HEK293 (cell line): ENCODE data around the gene PIP5KL1.

ENCODE experiments used
- CTCF ChIP-seq: fragments of 450-650 bp; formaldehyde crosslinking; IDR thresholded peaks from 2 replicates; pipeline ENCODE4 v1.5.1; 2016; ENCODE audit warnings: missing biosample characterization, missing genetic modification characterization
- HOXA7 ChIP-seq: sonication (generic); formaldehyde crosslinking; IDR thresholded peaks from 2 replicates; pipeline ENCODE4 v1.8.1; 2022; ENCODE audit warnings: missing genetic modification reagents, borderline replicate concordance
- TCF7L2 ChIP-seq: IDR thresholded peaks from 2 replicates; pipeline ENCODE4 v1.6.1; 2011; ENCODE audit warnings: low read depth, mild to moderate bottlenecking, inconsistent platforms, low read length, moderate library complexity, borderline replicate concordance
- ZBTB44 ChIP-seq: fragments of 450-650 bp; IDR thresholded peaks from 2 replicates; pipeline ENCODE4 v1.5.1; 2018; ENCODE audit warnings: missing biosample characterization, mild to moderate bottlenecking, missing genetic modification characterization
- ZEB2 ChIP-seq: fragments of 450-650 bp; formaldehyde crosslinking; IDR thresholded peaks from 2 replicates; pipeline ENCODE4 v1.5.1; 2016; ENCODE audit warnings: missing biosample characterization, missing genetic modification characterization
- ZNF292 ChIP-seq: fragments of 450-650 bp; formaldehyde crosslinking; IDR thresholded peaks from 2 replicates; pipeline ENCODE4 v1.5.1; 2016; ENCODE audit warnings: low read depth, missing biosample characterization, missing genetic modification characterization, borderline replicate concordance
- ZNF335 ChIP-seq: fragments of 450-650 bp; formaldehyde crosslinking; conservative IDR thresholded peaks from 2 replicates; pipeline ENCODE4 v1.5.1; 2016; ENCODE audit warnings: missing biosample characterization, missing genetic modification characterization
- ZNF518A ChIP-seq: fragments of 450-650 bp; formaldehyde crosslinking; conservative IDR thresholded peaks from 2 replicates; pipeline ENCODE4 v1.5.1; 2016; ENCODE audit warnings: low read depth, missing biosample characterization, missing genetic modification characterization
- ZNF549 ChIP-seq: fragments of 450-650 bp; IDR thresholded peaks from 2 replicates; pipeline ENCODE4 v1.5.1; 2018; ENCODE audit warnings: missing biosample characterization, missing genetic modification characterization, mild to moderate bottlenecking, inconsistent platforms, moderate library complexity
- ZNF571 ChIP-seq: fragments of 450-650 bp; formaldehyde crosslinking; IDR thresholded peaks from 2 replicates; pipeline ENCODE4 v1.5.0; 2017; ENCODE audit warnings: missing biosample characterization, missing genetic modification characterization
- ZNF837 ChIP-seq: fragments of 450-650 bp; formaldehyde crosslinking; IDR thresholded peaks from 2 replicates; pipeline ENCODE4 v1.5.1; 2016; ENCODE audit warnings: missing biosample characterization, missing genetic modification characterization
- ZSCAN16 ChIP-seq: fragments of 450-650 bp; formaldehyde crosslinking; IDR thresholded peaks from 2 replicates; pipeline ENCODE4 v1.5.1; 2016; ENCODE audit warnings: missing biosample characterization, missing genetic modification characterization
- ZXDB ChIP-seq: fragments of 450-650 bp; formaldehyde crosslinking; IDR thresholded peaks from 2 replicates; pipeline ENCODE4 v1.5.1; 2016; ENCODE audit warnings: missing biosample characterization, missing genetic modification characterization
- TF ChIP-seq, protein P1 (sequence below): fragments of 450-650 bp; formaldehyde crosslinking; IDR thresholded peaks from 2 replicates; pipeline ENCODE4 v1.5.1; 2016; ENCODE audit warnings: missing biosample characterization, missing genetic modification characterization

DNA sequence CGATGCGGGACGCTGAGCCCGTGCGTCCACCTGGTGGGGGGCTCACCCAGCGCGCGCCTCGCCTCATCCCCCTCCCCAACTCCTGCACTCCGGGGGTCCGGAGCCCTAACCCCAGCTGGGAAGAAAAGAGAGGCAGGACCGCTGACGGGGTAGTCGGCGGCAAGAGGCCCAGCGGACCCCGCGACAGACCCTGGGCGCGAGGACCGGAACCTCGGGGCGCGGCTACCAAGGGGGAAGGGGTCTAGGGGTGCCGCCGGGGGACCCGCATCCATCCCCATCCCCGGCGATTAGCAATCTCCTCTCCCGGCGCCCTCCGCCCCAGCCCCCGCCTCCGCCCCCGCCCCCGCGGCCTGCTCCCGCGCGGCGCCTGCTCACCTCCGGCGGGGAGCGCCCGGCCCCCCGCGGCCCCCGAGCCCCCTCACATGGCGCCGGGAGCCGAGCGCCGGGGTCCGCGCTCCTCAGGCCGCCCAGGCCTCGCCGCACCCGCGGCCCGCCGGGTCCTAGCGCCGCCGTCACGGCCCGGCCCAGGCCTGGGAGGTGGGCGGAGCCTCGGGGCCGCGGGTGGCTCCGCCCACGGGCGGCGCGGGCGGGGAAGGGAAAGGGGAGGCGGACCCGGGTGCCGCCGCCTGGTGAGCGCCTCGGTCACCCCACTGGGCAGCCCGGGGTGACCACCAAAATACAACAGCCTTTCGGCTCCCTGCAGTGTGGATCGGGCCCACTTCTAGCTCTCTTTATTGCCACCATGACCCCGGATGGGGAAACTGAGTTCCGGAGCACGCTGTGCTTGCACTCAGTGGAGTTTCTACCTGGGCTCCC, 31.2 kb downstream of the PIP5KL1 start, which contains the start of gene ST6GALNAC6:
- TF ChIP-seq CTCF, result no peak
- TF ChIP-seq TCF7L2, result no peak
- no peak for TF ChIP-seq ZNF549 (tag by site-specific recombination)
- TF ChIP-seq ZEB2 (tag by site-specific recombination), result no peak
- no peak for TF ChIP-seq ZNF292 (tag by site-specific recombination)
- no peak for TF ChIP-seq ZNF837
- TF ChIP-seq ZXDB (tag by site-specific recombination), result no peak
- TF ChIP-seq ZNF571 (tag by site-specific recombination), result no peak
- TF ChIP-seq ZNF335 (tag by site-specific recombination), result peak; percentile 72
- peak; percentile 19; the same call in 1 of the 2 replicates for TF ChIP-seq ZNF518A (tag by site-specific recombination)
- TF ChIP-seq HOXA7 (CRISPR knock-in tag), result no peak
- no peak for TF ChIP-seq ZSCAN16
- TF ChIP-seq ZBTB44 (tag by site-specific recombination), result no peak
- TF ChIP-seq, protein P1, sequence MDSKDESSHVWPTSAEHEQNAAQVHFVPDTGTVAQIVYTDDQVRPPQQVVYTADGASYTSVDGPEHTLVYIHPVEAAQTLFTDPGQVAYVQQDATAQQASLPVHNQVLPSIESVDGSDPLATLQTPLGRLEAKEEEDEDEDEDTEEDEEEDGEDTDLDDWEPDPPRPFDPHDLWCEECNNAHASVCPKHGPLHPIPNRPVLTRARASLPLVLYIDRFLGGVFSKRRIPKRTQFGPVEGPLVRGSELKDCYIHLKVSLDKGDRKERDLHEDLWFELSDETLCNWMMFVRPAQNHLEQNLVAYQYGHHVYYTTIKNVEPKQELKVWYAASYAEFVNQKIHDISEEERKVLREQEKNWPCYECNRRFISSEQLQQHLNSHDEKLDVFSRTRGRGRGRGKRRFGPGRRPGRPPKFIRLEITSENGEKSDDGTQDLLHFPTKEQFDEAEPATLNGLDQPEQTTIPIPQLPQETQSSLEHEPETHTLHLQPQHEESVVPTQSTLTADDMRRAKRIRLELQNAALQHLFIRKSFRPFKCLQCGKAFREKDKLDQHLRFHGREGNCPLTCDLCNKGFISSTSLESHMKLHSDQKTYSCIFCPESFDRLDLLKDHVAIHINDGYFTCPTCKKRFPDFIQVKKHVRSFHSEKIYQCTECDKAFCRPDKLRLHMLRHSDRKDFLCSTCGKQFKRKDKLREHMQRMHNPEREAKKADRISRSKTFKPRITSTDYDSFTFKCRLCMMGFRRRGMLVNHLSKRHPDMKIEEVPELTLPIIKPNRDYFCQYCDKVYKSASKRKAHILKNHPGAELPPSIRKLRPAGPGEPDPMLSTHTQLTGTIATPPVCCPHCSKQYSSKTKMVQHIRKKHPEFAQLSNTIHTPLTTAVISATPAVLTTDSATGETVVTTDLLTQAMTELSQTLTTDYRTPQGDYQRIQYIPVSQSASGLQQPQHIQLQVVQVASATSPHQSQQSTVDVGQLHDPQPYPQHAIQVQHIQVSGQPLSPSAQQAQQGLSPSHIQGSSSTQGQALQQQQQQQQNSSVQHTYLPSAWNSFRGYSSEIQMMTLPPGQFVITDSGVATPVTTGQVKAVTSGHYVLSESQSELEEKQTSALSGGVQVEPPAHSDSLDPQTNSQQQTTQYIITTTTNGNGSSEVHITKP, result no peak
